Heart left ventricle (tissue), 13 donors: ENCODE measurements around the gene PTS.

Source experiments
- CTCF ChIP-seq, 12 donors: fragments of 200-600 bp; sonication (generic) in 4 of 12; IDR thresholded peaks; one replicate each; pipeline versions ENCODE4 v1.5.0 to v1.8.0; 2018 to 2022; ENCODE audit warnings: antibody characterized with exemption in 12 of 12, mild to moderate bottlenecking in 5 of 12
- POLR2A ChIP-seq, 2 donors: fragments of 450-650 bp; IDR thresholded peaks; one replicate each; pipeline ENCODE4 v1.6.1; 2017; ENCODE audit warnings: antibody characterized with exemption in 2 of 2, mild to moderate bottlenecking in 2 of 2, moderate library complexity in 2 of 2
- donor health status: ischemic (EF 13 %, LVEDD 7.1; RV severe dilation, severe dysfunction).
- donor health status: DM: no; HTN: yes; CAD: no.
- donor health status: DM: no; HTN: no; CAD: no.
- donor health status: ischemic (EF 25% LVEDD 6.9; RV normal size, moderate dysfunction).
- donor health status: ischemic (EF 25% LVEDD 5.7; RV mildly dilated, moderate dysfunction).
- donor health status: ischemic (EF 35%, LVEDD 5.7; RV mildly dilated, moderate dysfunction).
- donor health status: nonischemic (EF 11% LVEDD 7.7; RV severe dilation, severe dysfunction).
- donor health status: DM: yes; HTN: yes; CAD: no.
- donor health status: PGD.
- donor health status: ischemic (EF 29% LVEDD 5.4; RV normal size, mild dysfunction).
- donor health status: nonischemic (EF 23%, LVEDD 6.1; RV moderate dilation, normal function).

- TF ChIP-seq CTCF (IDR thresholded peaks at IDR 0.05) (no peak), POLR2A (IDR thresholded peaks at IDR 0.05) (no peak)
Measured at GRCh38 chr11:112249871-112250610, 23.8 kb downstream of the PTS start.
